GM12872 (cell line): ENCODE data around the gene BTBD19.

ENCODE experiments used
- CTCF ChIP-seq: IDR thresholded peaks from 3 replicates; pipeline ENCODE4 v1.5.1; 2011; ENCODE audit warnings: low read depth, mild to moderate bottlenecking, low read length, moderate library complexity; ENCODE audit not compliant: insufficient read depth

BTBD19 gene

DNA sequence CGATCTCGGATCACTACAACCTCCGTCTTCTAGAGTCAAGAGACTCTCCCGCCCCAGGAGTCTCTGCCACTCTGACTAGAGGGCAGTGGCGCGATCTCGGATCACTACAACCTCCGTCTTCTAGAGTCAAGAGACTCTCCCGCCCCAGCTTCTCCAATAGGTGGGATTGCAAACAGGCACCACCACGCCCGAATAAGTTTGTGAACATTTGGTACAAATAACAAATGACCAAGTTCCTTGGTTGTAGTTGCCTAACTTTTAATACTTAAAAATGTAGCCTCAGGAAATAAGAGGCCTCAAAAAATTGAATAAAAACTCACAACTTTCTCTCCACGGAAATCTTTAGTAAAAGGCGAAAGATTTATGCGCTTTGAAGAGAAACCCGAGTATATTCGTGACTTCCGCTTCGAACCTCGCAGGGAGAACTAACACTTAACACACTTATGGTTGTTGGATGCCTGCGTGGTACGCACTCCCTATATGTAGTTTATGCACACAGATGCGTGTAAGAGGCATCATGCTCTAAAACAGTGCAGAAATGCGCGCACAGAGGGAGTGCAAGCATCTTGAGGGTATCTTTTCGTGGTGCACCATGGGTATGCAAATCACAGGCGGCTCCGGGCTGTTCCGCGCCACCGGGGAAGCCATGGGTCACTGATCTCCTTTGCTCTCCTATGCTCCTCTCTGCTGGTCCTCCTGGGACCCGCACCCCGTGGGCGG, 11.4 kb downstream of the BTBD19 start:
- TF ChIP-seq CTCF = peak; percentile 19; the same call in 1 of the 3 replicates

GRCh38 chr1:44820328-44821239, 12.3 kb downstream of the BTBD19 start:
- no peak for TF ChIP-seq CTCF

DNA sequence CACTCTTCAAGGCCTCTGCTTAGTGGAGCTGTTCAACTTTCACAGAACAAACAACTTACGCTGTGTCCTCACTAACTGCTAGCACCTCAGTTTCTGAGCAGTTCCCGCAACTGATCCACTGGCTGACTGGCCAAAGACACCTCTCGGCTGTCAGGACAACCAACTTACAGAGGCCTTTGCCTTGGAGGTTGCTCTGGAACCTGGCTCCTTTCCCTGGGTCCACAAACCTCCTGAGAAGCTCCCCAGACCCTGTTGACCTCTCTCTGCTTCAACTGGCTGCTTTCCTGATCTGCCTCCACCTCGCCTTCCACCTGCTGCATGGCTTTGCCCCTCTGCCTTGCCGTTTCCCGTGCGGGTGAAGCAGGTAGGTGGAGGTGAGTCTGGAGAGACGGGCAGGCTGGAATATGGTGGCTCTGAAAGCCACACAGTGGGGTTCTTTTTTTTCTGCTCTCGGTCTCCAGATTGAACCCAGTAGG, 13.0 kb downstream of the BTBD19 start:
- TF ChIP-seq CTCF = no peak

DNA sequence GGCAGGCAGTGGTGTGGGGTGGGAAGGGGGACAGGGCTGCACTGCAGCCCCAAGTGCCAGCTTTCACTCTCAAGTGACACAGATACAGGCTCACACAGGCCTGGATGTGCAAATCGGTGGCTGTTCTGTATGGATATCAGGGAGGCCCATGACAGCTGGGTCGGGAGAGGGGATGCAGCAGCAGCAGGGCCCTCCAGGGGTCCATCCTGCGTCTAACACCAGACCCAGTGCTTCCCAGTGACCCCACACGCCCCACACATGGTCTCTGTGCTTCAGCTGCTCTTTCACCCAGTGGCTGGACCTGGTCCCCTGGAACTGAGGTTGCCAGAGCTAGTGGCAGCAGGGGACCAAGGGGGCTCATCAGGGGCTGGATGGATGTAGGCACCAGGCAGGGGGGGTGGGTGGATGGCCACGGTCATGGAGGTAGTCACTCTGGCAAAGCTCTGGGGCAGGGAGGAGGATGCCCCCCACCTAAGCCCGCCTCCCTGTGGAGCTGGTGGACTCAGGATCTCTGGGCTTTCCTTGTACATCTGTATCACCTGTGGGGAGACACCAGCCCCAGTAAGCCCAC, 13.9 kb downstream of the BTBD19 start:
- TF ChIP-seq CTCF = no peak

- no peak for TF ChIP-seq CTCF
These were observed 14.7 kb downstream of the BTBD19 start for GRCh38 chr1:44822981-44823451.

DNA sequence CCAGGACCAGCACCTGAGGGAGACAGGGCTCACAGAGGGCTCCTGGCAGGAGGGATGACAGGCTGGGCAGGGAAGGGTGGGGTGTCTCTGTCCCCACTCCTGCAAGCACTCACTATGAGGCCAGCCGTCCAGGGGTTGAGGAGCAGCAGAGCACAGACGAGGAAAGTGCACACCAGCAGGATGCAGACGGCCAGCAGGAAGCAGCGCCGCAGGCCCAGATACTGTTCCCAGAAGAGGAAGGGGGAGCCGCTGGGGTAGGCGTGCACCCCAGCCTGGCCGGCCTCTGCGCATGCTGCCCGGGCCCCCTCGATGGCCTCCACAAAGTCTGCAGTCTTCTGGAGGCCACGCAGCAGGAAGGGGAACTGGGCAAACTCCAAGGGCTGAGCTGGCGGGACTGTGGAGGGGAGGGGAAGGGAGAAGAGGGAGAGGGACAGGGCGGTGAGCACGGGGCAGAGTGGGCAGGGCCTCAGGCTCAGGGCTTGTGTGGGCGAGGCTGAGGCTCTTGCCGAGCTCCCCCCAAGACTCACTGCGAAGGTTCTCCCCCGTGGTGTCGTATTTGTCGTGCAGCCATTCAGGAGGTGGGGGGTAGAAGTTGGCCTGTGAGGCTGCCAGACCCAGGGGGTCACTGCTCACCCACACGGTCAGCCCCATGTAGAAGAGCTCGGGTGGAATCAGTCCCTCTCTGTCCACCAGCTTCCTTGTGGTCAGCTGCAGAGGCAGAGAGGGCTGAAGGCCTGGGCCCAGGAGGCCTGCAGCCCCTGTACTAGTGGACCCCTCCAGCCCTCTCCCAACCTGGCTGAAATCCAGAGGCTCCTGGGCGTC, 18.3 kb downstream of the BTBD19 start:
- TF ChIP-seq CTCF = no peak
